Right lobe of liver (tissue), 4 donors: Measurements from ENCODE around the gene DOCK10.

ENCODE experiments used
- POLR2A ChIP-seq: fragments of 450-650 bp; IDR thresholded peaks from one replicate; pipeline ENCODE4 v1.6.1; 2017; ENCODE audit warnings: antibody characterized with exemption, mild to moderate bottlenecking
- TF ChIP-seq, protein P1 (sequence below), 4 donors: fragments of 200-600 bp in 3 of 4; fragments of 450-650 bp in 1 of 4; IDR thresholded peaks; one replicate each; pipeline versions ENCODE4 v1.5.1 to v1.8.0; 2016 to 2022; ENCODE audit warnings: antibody characterized with exemption in 4 of 4, mild to moderate bottlenecking in 2 of 4
- donor health status: DM: no; HTN: no; CAD: no.
- donor health status: DM: no; HTN: no; CAD: no.
- donor health status: DM: no; HTN: yes; CAD: no.

DNA sequence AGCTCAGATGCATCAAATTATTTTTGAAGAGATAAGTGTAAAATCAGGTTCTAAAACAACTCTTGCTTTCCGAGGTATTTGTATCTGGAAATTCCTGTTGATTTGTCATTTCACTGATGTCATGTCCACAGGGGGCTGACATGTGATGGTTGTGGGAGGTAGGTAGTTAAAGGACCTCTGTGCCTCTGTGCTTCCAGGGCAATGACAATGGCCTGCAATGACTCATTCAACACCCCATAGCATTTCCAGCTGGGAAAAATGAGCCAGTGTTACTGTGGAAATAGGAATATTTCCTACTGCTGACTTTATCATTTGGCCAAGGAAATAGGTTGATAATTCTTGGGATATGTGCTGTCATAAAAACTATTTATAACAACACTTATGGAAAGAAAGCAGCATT, 239.9 kb downstream of the DOCK10 start:
- TF ChIP-seq POLR2A, result no peak
- TF ChIP-seq, protein P1, sequence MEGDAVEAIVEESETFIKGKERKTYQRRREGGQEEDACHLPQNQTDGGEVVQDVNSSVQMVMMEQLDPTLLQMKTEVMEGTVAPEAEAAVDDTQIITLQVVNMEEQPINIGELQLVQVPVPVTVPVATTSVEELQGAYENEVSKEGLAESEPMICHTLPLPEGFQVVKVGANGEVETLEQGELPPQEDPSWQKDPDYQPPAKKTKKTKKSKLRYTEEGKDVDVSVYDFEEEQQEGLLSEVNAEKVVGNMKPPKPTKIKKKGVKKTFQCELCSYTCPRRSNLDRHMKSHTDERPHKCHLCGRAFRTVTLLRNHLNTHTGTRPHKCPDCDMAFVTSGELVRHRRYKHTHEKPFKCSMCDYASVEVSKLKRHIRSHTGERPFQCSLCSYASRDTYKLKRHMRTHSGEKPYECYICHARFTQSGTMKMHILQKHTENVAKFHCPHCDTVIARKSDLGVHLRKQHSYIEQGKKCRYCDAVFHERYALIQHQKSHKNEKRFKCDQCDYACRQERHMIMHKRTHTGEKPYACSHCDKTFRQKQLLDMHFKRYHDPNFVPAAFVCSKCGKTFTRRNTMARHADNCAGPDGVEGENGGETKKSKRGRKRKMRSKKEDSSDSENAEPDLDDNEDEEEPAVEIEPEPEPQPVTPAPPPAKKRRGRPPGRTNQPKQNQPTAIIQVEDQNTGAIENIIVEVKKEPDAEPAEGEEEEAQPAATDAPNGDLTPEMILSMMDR (IDR thresholded peaks at IDR 0.05), result no peak
